HG02678 (cell line): ENCODE data around the gene AVPR1A.
"Not testable (repeated sequence)": the region's sequence is repeated elsewhere in the genome, so short reads cannot be mapped to it uniquely, and the experiment has no call there.

Experiments
- ATAC-seq: cut with Tn5 transposase; IDR thresholded peaks from one replicate; pipeline ENCODE4 v1.9.1; 2021; ENCODE audit warnings: mild to moderate bottlenecking, moderate library complexity; ENCODE audit not compliant: unreplicated experiment

Gene AVPR1A

GRCh38 chr12:63150713-63151622, at the start of gene AVPR1A:
AVPR1A (minus strand) TSS chr12:63151201; CDS start chr12:63150836, 365 bp downstream.
- no peak for ATAC-seq

- ATAC-seq: no peak
These were observed 45.2 kb upstream of the AVPR1A start for GRCh38 chr12:63196168-63196567.

GRCh38 chr12:63179224-63179623, 28.2 kb upstream of the AVPR1A start:
- no peak for ATAC-seq

- no peak for ATAC-seq
These were observed 19.3 kb upstream of the AVPR1A start for GRCh38 chr12:63170321-63170720.

GRCh38 chr12:63167741-63168140, 16.7 kb upstream of the AVPR1A start:
- not testable (repeated sequence) for ATAC-seq

- ATAC-seq: no peak
These were observed 13.9 kb upstream of the AVPR1A start for GRCh38 chr12:63164911-63165310.

GRCh38 chr12:63163541-63163940, 12.5 kb upstream of the AVPR1A start:
- no peak for ATAC-seq

GRCh38 chr12:63155375-63155774, 4.4 kb upstream of the AVPR1A start:
- ATAC-seq: no peak

- ATAC-seq: no peak
These were observed 3.6 kb upstream of the AVPR1A start for GRCh38 chr12:63154560-63154959.

- no peak for ATAC-seq
These were observed 1.3 kb upstream of the AVPR1A start for GRCh38 chr12:63152321-63152700.

- peak; percentile 76 for ATAC-seq
These were observed 771 bp upstream of the AVPR1A start for GRCh38 chr12:63151623-63152320.

- ATAC-seq: no peak
These were observed 890 bp downstream of the AVPR1A start for GRCh38 chr12:63149909-63150712.

GRCh38 chr12:63144556-63144955, 6.4 kb downstream of the AVPR1A start:
- ATAC-seq: no peak

- no peak for ATAC-seq
These were observed 12.5 kb downstream of the AVPR1A start for GRCh38 chr12:63138488-63138887.

- ATAC-seq: no peak
These were observed 17.0 kb downstream of the AVPR1A start for GRCh38 chr12:63133981-63134380.

GRCh38 chr12:63132201-63132600, 18.8 kb downstream of the AVPR1A start:
- no peak for ATAC-seq

GRCh38 chr12:63129927-63130326, 21.1 kb downstream of the AVPR1A start:
- no peak for ATAC-seq

- ATAC-seq: no peak
These were observed 26.2 kb downstream of the AVPR1A start for GRCh38 chr12:63124778-63125177.

- no peak for ATAC-seq
These were observed 47.4 kb downstream of the AVPR1A start for GRCh38 chr12:63103494-63104131.

GRCh38 chr12:63101920-63102319, 49.1 kb downstream of the AVPR1A start:
- no peak for ATAC-seq

- no peak for ATAC-seq
These were observed 52.1 kb downstream of the AVPR1A start for GRCh38 chr12:63098851-63099250.
